HepG2 (cell line): ENCODE measurements around the gene PLEKHA3. TPM values are rescaled to one million over a fixed set of nuclear protein-coding genes. Genes with fewer than 3 reads are reported as not detected.

Experiments used
- ARNT ChIP-seq: fragments of 450-650 bp; IDR thresholded peaks from 2 replicates; pipeline ENCODE4 v1.6.1; 2017
- BRCA1 ChIP-seq: sonication (generic); formaldehyde crosslinking; IDR thresholded peaks from 2 replicates; pipeline ENCODE4 v1.4.0; 2020; ENCODE audit warnings: missing genetic modification reagents
- CCAR2 ChIP-seq: fragments of 200-400 bp; formaldehyde crosslinking; optimal IDR thresholded peaks from 2 replicates; pipeline ENCODE3; 2018; ENCODE audit warnings: low read depth, mild to moderate bottlenecking, low read length, moderate library complexity
- NBN ChIP-seq: fragments of 450-650 bp; conservative IDR thresholded peaks from 2 replicates; pipeline ENCODE4 v1.6.1; 2017
- NR1H2 ChIP-seq: sonication (generic); formaldehyde crosslinking; IDR thresholded peaks from 2 replicates; pipeline ENCODE4 v1.8.1; 2022; ENCODE audit warnings: low read depth, missing genetic modification reagents, borderline replicate concordance
- NR2C2 ChIP-seq: sonication (generic); formaldehyde crosslinking; IDR thresholded peaks from 2 replicates; pipeline ENCODE4 v1.4.0; 2020; ENCODE audit warnings: missing genetic modification reagents, mild to moderate bottlenecking, moderate library complexity, borderline replicate concordance
- POGZ ChIP-seq: sonication (generic); formaldehyde crosslinking; IDR thresholded peaks from 2 replicates; pipeline ENCODE4 v1.4.0; 2020; ENCODE audit warnings: mild to moderate bottlenecking, missing genetic modification reagents
- REPIN1 ChIP-seq: sonication (generic); formaldehyde crosslinking; IDR thresholded peaks from 2 replicates; pipeline ENCODE4 v1.8.0; 2022; ENCODE audit warnings: missing genetic modification reagents, low read depth, mild to moderate bottlenecking, borderline replicate concordance
- SIN3A ChIP-seq: IDR thresholded peaks from 2 replicates; pipeline ENCODE4 v1.6.1; 2011; ENCODE audit warnings: low read depth, mild to moderate bottlenecking, control low read depth, low read length, borderline replicate concordance
- SRSF1 ChIP-seq: fragments of 200-400 bp; formaldehyde crosslinking; optimal IDR thresholded peaks from 2 replicates; pipeline ENCODE3; 2017; ENCODE audit warnings: mild to moderate bottlenecking, low read depth, low read length, moderate library complexity
- TEAD2 ChIP-seq: sonication (generic); formaldehyde crosslinking; IDR thresholded peaks from 2 replicates; pipeline ENCODE4 v1.9.0; 2021; ENCODE audit warnings: missing genetic modification reagents
- TGIF2 ChIP-seq: IDR thresholded peaks from 2 replicates; pipeline ENCODE4 v1.6.1; 2016; ENCODE audit warnings: control low read depth, missing compliant biosample characterization
- ZBTB7B ChIP-seq: sonication (generic); formaldehyde crosslinking; IDR thresholded peaks from 2 replicates; pipeline ENCODE4 v1.4.0; 2020; ENCODE audit warnings: missing genetic modification reagents
- ZC3H4 ChIP-seq: sonication (generic); formaldehyde crosslinking; IDR thresholded peaks from 2 replicates; pipeline ENCODE4 v1.4.0; 2020; ENCODE audit warnings: missing genetic modification reagents, borderline replicate concordance
- ZNF30 ChIP-seq: sonication (generic); formaldehyde crosslinking; IDR thresholded peaks from 2 replicates; pipeline ENCODE4 v1.5.0; 2020; ENCODE audit warnings: mild to moderate bottlenecking, missing genetic modification reagents
- ZNF430 ChIP-seq: sonication (generic); formaldehyde crosslinking; IDR thresholded peaks from 2 replicates; pipeline ENCODE4 v1.9.0; 2021; ENCODE audit warnings: mild to moderate bottlenecking, missing genetic modification reagents
- polyA plus RNA-seq, 8 experiments: library from polyadenylated mRNA; depleted of rRNA in 3 of 8; stranded (reverse) in 7 of 8; unstranded in 1 of 8; fragments of >200 nt; fragmentation: Illumina TruSeq in 4 of 8; extraction: Trizol in 4 of 8; gene quantifications; 2 replicates each; pipeline versions ENCODE4 v1.2.1 to v1.2.3, GENCODE V29; 2011 to 2016; ENCODE audit warnings: low read depth in 4 of 8, missing spikeins in 1 of 8, mixed read lengths in 1 of 8; ENCODE audit not compliant: insufficient read depth in 1 of 8
- total RNA-seq, 5 experiments: library from RNA; depleted of rRNA; stranded (reverse); fragments of >200 nt; fragmentation: Illumina TruSeq; extraction: Trizol; gene quantifications; 2 replicates each; pipeline ENCODE4 v1.2.3, GENCODE V29; 2016; ENCODE audit warnings: low read depth in 1 of 5
- TF ChIP-seq, protein P1 (sequence below): sonication (generic); formaldehyde crosslinking; IDR thresholded peaks from 2 replicates; pipeline ENCODE4 v1.4.0; 2020; ENCODE audit warnings: low read depth, missing genetic modification reagents
- TF ChIP-seq, protein P2 (sequence below), 2 experiments: sonication (generic) in 1 of 2; formaldehyde crosslinking in 1 of 2; IDR thresholded peaks; 2 replicates each; pipeline versions ENCODE4 v1.4.0 to v1.6.1; 2016 to 2020; ENCODE audit warnings: borderline replicate concordance in 1 of 2, low read depth in 1 of 2, mild to moderate bottlenecking in 1 of 2, missing genetic modification reagents in 1 of 2
- TF ChIP-seq, protein P3 (sequence below): sonication (generic); formaldehyde crosslinking; IDR thresholded peaks from 2 replicates; pipeline ENCODE4 v1.4.0; 2020; ENCODE audit warnings: missing genetic modification reagents

Gene PLEKHA3
- total and polyA plus RNA-seq, 2 of the 13 experiments (the other 11 are each of a cell fraction or from before 2014, with no cell fraction given) = 11.7 to 23.1 TPM

DNA sequence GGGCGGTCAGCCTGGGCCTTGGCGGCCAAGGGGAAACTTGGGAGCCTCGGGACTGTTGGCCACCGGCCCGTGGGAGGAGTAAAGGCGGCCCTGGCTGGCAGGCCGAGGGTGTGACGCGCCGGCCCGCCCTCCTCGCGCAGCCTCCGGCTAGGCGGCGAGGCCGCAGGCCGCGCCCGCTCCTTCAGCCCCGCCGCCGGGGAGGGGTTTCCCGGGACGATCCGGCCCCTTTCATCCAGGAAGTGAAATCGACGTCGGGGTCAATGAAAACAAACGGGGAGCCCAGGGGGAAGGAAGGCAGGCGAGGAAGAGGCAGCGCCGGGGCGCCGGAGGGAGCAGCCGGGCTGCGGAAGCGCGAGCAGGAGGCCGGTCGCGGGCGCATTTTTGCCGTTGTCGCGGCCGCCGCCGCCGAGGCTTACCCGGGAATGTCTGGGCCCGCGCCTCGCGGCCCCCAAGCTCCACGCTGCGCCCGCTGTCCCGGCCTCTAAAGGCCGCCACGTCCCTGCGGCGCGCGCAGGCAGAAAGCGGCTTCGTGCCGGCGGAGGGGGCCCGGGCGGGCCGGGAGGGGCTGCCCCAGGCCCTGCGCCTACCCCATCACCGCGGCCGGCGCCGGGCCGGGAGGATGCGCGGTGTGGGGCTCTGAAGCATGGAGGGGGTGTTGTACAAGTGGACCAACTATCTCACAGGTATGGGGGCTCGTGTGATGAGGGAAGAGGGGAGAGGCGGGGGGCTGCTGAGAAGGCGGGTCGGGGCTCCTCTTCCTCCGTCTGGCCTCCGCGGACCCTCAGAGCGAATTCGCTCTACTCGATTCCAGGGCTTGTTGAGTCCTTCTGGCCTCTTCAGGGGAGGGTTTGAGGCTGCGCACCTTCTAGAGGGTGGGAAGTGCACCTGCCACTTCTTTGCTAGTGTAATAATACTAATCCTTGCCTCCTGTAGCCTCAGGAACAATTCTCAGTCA lies at the start of gene PLEKHA3 (continued):
- TF ChIP-seq SRSF1 (no peak), ARNT (no peak), POGZ (CRISPR knock-in tag) (peak; percentile 74; the same call in 1 of the 2 replicates), CCAR2 (no peak), NR1H2 (CRISPR knock-in tag) (no peak), SIN3A (peak; percentile 79; the same call in 1 of the 2 replicates), ZNF430 (no peak), ZC3H4 (CRISPR knock-in tag) (no peak), ZBTB7B (CRISPR knock-in tag) (peak; percentile 72; the same call in 1 of the 2 replicates), NR2C2 (CRISPR knock-in tag) (peak; percentile 98), NBN (no peak), ZNF30 (CRISPR knock-in tag) (no peak), TEAD2 (CRISPR knock-in tag) (no peak), REPIN1 (CRISPR knock-in tag) (0 out of 2 replicates have a peak, but pooled peaks have one; percentile 37), BRCA1 (peak; percentile 63; the same call in 1 of the 2 replicates), TGIF2 (CRISPR knock-in tag) (no peak; the same call in 1 of the 2 replicates)
- TF ChIP-seq, protein P1, sequence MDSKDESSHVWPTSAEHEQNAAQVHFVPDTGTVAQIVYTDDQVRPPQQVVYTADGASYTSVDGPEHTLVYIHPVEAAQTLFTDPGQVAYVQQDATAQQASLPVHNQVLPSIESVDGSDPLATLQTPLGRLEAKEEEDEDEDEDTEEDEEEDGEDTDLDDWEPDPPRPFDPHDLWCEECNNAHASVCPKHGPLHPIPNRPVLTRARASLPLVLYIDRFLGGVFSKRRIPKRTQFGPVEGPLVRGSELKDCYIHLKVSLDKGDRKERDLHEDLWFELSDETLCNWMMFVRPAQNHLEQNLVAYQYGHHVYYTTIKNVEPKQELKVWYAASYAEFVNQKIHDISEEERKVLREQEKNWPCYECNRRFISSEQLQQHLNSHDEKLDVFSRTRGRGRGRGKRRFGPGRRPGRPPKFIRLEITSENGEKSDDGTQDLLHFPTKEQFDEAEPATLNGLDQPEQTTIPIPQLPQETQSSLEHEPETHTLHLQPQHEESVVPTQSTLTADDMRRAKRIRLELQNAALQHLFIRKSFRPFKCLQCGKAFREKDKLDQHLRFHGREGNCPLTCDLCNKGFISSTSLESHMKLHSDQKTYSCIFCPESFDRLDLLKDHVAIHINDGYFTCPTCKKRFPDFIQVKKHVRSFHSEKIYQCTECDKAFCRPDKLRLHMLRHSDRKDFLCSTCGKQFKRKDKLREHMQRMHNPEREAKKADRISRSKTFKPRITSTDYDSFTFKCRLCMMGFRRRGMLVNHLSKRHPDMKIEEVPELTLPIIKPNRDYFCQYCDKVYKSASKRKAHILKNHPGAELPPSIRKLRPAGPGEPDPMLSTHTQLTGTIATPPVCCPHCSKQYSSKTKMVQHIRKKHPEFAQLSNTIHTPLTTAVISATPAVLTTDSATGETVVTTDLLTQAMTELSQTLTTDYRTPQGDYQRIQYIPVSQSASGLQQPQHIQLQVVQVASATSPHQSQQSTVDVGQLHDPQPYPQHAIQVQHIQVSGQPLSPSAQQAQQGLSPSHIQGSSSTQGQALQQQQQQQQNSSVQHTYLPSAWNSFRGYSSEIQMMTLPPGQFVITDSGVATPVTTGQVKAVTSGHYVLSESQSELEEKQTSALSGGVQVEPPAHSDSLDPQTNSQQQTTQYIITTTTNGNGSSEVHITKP = 0 out of 2 replicates have a peak, but pooled peaks have one; percentile 7
- TF ChIP-seq, protein P2, sequence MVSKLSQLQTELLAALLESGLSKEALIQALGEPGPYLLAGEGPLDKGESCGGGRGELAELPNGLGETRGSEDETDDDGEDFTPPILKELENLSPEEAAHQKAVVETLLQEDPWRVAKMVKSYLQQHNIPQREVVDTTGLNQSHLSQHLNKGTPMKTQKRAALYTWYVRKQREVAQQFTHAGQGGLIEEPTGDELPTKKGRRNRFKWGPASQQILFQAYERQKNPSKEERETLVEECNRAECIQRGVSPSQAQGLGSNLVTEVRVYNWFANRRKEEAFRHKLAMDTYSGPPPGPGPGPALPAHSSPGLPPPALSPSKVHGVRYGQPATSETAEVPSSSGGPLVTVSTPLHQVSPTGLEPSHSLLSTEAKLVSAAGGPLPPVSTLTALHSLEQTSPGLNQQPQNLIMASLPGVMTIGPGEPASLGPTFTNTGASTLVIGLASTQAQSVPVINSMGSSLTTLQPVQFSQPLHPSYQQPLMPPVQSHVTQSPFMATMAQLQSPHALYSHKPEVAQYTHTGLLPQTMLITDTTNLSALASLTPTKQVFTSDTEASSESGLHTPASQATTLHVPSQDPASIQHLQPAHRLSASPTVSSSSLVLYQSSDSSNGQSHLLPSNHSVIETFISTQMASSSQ (IDR thresholded peaks at IDR 0.05; ENCODE audit: low read depth) = no peak
- TF ChIP-seq, protein P2 (CRISPR knock-in tag; IDR thresholded peaks at IDR 0.05; ENCODE audit: borderline replicate concordance) = peak; percentile 39; the same call in 1 of the 2 replicates
- TF ChIP-seq, protein P3, sequence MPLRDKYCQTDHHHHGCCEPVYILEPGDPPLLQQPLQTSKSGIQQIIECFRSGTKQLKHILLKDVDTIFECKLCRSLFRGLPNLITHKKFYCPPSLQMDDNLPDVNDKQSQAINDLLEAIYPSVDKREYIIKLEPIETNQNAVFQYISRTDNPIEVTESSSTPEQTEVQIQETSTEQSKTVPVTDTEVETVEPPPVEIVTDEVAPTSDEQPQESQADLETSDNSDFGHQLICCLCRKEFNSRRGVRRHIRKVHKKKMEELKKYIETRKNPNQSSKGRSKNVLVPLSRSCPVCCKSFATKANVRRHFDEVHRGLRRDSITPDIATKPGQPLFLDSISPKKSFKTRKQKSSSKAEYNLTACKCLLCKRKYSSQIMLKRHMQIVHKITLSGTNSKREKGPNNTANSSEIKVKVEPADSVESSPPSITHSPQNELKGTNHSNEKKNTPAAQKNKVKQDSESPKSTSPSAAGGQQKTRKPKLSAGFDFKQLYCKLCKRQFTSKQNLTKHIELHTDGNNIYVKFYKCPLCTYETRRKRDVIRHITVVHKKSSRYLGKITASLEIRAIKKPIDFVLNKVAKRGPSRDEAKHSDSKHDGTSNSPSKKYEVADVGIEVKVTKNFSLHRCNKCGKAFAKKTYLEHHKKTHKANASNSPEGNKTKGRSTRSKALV (CRISPR knock-in tag) = no peak; the same call in 1 of the 2 replicates
